GOT3 (cell line): ENCODE data around the gene MAP7D3.

Experiments used
- DNase-seq: peaks from one replicate; lab custom pipeline; 2025; ENCODE audit warnings: mixed read lengths; lab: John Stamatoyannopoulos, UW

The MAP7D3 gene

GRCh38 chrX:136205882-136206380 lies 45.3 kb downstream of the MAP7D3 start:
- no peak for DNase-seq

- DNase-seq: no peak
These were observed 46.6 kb downstream of the MAP7D3 start for GRCh38 chrX:136204571-136204970.

- DNase-seq: no peak
These were observed 47.2 kb downstream of the MAP7D3 start for GRCh38 chrX:136203951-136204350.

GRCh38 chrX:136203438-136203837 lies 47.8 kb downstream of the MAP7D3 start:
- no peak for DNase-seq

GRCh38 chrX:136202889-136203288 lies 48.3 kb downstream of the MAP7D3 start:
- no peak for DNase-seq

GRCh38 chrX:136201601-136202000 lies 49.6 kb downstream of the MAP7D3 start:
- DNase-seq: no peak

DNA sequence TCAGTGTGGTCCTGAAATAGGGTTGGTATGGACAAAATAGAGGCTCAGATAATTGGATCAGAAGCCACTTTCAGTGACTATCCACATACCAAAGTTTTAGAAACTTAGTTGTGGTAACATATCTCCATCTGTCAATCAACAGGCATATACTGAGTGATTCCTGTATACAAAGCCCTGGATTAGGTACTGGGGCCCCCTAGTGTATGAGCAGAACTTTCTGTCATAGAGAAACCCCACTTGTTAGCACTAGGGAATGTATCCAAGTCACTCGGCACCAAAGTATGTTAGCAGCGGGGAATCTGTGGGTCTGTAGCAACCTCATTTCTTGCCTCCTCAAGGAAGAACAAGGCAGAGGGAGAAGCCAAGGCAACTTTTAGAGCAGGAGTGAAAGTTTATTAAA lies 50.7 kb downstream of the MAP7D3 start:
- DNase-seq: no peak

DNA sequence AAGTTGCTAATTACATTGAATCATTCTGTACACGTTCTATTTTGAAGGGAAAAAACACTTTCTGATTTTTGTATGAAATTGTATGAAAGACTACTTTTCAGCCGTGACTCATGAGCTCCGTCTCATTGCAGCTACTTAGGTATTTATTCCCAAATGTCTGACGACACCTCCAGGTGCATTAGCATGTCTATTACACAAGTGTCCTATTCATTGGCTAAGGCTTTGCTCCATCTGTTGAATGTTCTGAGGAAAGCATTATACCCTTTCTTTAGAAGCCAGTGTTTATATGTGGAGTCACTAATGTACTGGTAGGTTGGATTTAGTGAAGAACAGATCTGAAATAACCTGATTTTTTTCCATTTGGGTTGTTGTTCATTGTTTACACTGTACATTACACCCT lies 51.8 kb downstream of the MAP7D3 start:
- no peak for DNase-seq

- DNase-seq: no peak
These were observed 52.4 kb downstream of the MAP7D3 start for GRCh38 chrX:136198678-136199243.

- no peak for DNase-seq
These were observed 53.2 kb downstream of the MAP7D3 start for GRCh38 chrX:136198010-136198409.

GRCh38 chrX:136196691-136197155 lies 54.5 kb downstream of the MAP7D3 start:
- no peak for DNase-seq

DNA sequence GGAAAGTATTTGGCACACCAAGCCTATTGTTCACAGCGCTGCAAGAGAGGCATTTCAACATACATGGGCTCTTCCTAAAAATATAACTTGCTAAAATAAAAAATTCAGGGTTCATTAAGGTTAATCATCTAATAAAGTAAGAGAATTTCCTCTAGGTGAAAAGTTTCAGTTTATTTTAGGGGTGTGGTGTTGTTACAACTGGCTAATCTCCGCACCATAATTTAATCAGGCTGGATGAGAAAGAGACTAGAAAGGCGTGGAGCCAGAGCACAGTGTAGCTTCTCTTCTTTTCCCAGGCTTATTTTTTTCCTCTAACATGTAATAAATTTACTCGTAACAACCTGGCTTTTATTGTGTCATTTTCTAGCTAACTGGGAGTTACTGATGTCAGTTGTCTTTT lies 56.0 kb downstream of the MAP7D3 start:
- no peak for DNase-seq

- no peak for DNase-seq
These were observed 56.7 kb downstream of the MAP7D3 start for GRCh38 chrX:136194536-136194935.

DNA sequence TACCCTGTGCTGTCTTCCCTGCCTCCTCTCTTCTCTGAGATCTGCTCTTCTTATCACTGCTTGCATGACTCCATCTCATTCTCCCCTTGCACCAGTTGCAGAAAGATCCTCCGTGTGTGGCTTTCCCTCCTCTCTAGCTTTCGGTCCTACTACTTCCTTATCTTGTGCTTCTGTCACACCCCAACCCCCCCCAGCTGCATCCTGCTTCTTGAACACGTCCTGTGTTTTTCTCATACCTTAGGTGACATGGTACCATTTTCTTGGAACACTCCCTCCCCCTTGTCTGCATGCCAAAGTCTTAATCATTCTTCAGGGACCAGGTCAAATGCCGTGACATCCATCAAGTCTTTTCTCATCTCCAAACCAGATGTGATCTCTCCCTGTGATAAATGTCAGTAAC lies 57.4 kb downstream of the MAP7D3 start:
- DNase-seq: no peak

- no peak for DNase-seq
These were observed 58.3 kb downstream of the MAP7D3 start for GRCh38 chrX:136192839-136193414.

DNA sequence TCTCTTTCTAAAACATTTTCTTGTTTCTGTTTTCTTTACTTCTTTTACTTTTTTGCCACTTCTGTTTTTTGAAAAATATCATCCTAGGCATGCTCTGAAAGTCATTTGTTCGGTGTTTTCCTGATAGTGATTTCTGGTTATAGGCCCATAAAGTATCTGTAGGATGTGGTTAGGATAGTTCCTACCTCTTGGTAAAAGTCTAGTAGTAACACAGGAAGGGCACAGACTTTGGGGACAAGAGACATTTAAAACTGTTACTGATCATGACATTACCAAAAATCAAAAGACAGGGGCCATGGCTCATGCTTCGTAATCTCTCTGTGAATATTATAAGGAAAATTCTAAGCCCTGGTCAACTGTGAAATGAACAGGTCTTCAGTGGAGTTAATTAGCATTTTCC lies 59.1 kb downstream of the MAP7D3 start:
- no peak for DNase-seq

GRCh38 chrX:136191171-136191570 lies 60.0 kb downstream of the MAP7D3 start:
- no peak for DNase-seq

GRCh38 chrX:136190038-136190713 lies 61.0 kb downstream of the MAP7D3 start:
- DNase-seq: no peak

DNA sequence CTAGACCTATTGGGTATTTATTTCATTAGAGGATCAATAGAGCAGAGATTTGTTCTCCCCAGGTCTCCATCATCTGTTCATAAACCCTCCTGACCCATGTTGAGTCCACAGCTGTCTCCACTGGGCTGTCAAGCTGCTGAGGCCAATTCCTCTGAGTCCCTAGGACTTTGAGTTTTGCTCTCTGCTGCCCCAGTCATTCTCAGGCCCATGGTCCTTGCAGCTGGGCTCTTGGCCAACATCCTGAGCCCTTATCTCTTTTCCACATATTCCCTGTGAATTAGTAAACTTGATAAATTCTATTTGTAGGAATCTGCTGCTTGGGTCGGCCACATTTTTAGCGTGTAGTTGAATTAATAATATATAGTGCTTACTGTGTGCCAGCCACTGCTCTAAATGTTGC lies 62.0 kb downstream of the MAP7D3 start:
- DNase-seq: no peak

DNA sequence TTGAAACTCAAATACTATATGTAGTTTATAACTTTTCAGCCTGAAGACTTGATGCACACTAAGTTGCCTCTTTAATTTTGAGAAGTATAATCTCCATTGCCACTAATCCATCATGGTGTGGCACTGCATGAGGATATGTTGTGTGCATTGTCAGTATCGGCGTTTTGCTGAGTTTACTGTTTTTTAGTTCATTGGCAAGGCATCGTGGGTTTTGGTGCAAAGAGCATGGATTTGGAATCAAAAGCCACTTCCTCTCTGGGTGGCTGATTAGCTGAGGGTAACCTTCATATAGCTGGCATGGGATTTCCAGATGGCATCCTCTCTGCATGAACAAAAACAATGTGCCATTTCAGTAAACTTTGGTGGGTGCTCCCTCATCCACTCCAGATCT lies 65.2 kb downstream of the MAP7D3 start:
- no peak for DNase-seq

DNA sequence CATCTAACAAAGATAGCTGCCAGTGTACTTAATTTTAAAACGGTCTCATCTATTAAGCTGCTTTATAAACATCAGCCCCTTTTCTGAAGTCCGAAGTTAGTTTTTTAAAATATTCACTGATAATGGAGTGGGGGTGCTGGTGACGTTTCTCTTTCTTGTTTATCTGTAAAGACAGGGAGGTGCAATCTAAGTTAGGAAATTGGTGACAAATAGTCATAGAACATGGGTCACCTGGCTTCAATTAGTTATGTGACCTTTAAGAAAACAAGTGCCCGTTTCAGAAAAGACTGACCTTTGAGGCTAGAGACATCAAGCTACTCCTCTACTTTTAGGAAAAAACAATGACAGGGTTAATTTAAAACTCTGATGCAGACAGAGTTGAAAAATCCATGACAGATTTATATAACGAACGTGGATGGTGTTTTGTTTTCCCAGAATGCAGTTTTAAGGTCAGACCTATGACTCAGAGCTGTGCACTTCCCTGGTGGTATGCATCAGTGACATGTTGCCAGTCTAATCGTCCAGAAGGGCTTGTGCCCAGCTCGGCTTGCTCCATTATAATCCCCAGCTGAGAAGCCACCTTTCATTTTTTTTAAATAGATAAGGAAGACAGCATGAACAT lies 65.7 kb downstream of the MAP7D3 start:
- no peak for DNase-seq

DNA sequence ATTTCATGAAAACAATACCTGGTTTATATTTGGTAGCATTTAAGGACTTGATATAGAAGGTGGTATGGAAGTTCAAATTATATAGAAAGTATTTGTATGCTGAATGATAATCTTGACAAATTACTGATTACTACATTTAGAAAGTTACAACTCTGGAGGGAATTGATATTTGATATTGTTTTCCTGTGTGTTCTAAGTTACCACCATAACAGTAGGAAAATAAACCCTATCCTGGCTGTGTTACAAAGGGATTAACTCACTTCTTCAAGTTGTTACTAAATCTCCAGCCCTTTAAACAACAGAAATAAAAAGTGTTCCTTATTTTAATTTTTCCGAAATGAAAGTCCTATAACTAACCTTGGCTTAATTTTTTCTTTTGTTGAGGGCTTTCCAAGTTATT lies 67.3 kb downstream of the MAP7D3 start:
- DNase-seq: no peak

GRCh38 chrX:136183172-136183571 lies 68.0 kb downstream of the MAP7D3 start:
- DNase-seq: no peak
